ENCODE measurements around the gene PCSK6. TPM values are rescaled to one million over a fixed set of nuclear protein-coding genes. Genes with fewer than 3 reads are reported as not detected.

The PCSK6 gene
- total RNA-seq, 1 experiment from 2014 or later: 69.5 TPM

DNA sequence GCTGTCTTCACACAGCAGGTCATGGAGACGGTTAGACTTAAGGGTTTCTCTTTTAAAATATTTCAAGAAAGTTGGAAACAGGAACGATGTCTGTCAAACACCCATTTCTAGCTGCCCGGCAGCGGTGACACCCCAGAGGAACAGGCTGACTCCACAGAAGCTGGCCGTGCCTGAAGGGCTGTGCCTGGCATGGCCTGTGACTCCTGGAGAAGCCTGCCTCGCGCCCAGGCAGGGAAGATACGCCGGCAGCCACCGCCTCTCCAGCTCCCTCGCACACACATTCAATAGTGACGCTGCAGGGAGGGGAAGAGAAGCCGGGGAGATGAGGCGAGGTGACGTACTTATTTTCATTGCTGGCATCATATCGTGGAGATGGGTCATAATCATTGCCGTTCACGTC lies 59.9 kb downstream of the PCSK6 start:
- ChIA-PET POLR2A (no interaction called here), CTCF (no interaction called here)
- TF ChIP-seq, protein P1, sequence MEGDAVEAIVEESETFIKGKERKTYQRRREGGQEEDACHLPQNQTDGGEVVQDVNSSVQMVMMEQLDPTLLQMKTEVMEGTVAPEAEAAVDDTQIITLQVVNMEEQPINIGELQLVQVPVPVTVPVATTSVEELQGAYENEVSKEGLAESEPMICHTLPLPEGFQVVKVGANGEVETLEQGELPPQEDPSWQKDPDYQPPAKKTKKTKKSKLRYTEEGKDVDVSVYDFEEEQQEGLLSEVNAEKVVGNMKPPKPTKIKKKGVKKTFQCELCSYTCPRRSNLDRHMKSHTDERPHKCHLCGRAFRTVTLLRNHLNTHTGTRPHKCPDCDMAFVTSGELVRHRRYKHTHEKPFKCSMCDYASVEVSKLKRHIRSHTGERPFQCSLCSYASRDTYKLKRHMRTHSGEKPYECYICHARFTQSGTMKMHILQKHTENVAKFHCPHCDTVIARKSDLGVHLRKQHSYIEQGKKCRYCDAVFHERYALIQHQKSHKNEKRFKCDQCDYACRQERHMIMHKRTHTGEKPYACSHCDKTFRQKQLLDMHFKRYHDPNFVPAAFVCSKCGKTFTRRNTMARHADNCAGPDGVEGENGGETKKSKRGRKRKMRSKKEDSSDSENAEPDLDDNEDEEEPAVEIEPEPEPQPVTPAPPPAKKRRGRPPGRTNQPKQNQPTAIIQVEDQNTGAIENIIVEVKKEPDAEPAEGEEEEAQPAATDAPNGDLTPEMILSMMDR (IDR thresholded peaks at IDR 0.05; ENCODE audit: insufficient read depth in 1 of 2, low read depth in 1 of 2, low read length in 1 of 2, severe bottlenecking in 1 of 2, unreplicated experiment in 1 of 2): no peak
- DNase-seq: no peak
- Mint-ChIP-seq H3K4me3 (ENCODE audit: unreplicated experiment) (no peak overlapping the region), H3K27ac (ENCODE audit: unreplicated experiment) (no peak overlapping the region), H3K27me3 (ENCODE audit: insufficient read depth, unreplicated experiment) (no peaks in the 10 kb centered on the region), H3K9me3 (ENCODE audit: unreplicated experiment) (no peaks in the 10 kb centered on the region), H3K4me1 (ENCODE audit: low read depth, unreplicated experiment) (no peaks in the 10 kb centered on the region), H3K36me3 (ENCODE audit: insufficient read depth, unreplicated experiment) (peaks cover 20% of the 10 kb centered on the region)
- no TSS peak for BruUV-seq (replicated peaks)
- no peaks in the 10 kb centered on the region for H3K27me3 ChIP-seq (replicated peaks; ENCODE audit: control insufficient read depth, insufficient read depth, low read length)
- intact Hi-C loops (cut with micrococcal nuclease; ENCODE audit: unreplicated experiment): no loop called here
- no peaks in the 10 kb centered on the region for H3K36me3 ChIP-seq (ENCODE audit: control insufficient read depth, insufficient read depth, low read length)
- no peaks in the 10 kb centered on the region; the same call in 1 of the 2 replicates for H3K4me1 ChIP-seq
- no peak overlapping the region for H3K4me3 ChIP-seq (ENCODE audit: low read depth, low read length)
- H3K9me3 ChIP-seq: no peaks in the 10 kb centered on the region

- POLR2A ChIA-PET: no interaction called here
- H3K9me3 ChIP-seq: no peaks in the 10 kb centered on the region
- no peaks in the 10 kb centered on the region for H3K4me1 Mint-ChIP-seq (ENCODE audit: low read depth, unreplicated experiment)
Measured at GRCh38 chr15:101429191-101429590, 60.3 kb downstream of the PCSK6 start.

GRCh38 chr15:101428758-101429157 lies 60.7 kb downstream of the PCSK6 start:
- no peaks in the 10 kb centered on the region for H3K36me3 ChIP-seq (ENCODE audit: control insufficient read depth, insufficient read depth, low read length)
- no peaks in the 10 kb centered on the region for H3K9me3 ChIP-seq
- ChIA-PET CTCF (no interaction called here), POLR2A (no interaction called here)
- no peak for DNase-seq
- H3K9me3 Mint-ChIP-seq (ENCODE audit: unreplicated experiment): no peaks in the 10 kb centered on the region
- BruUV-seq (replicated peaks): no TSS peak
- H3K27me3 ChIP-seq (replicated peaks; ENCODE audit: control insufficient read depth, insufficient read depth, low read length): no peaks in the 10 kb centered on the region
- H3K27me3 Mint-ChIP-seq (ENCODE audit: insufficient read depth, unreplicated experiment): no peaks in the 10 kb centered on the region
- no peaks in the 10 kb centered on the region for H3K4me1 Mint-ChIP-seq (ENCODE audit: low read depth, unreplicated experiment)
- H3K36me3 Mint-ChIP-seq (ENCODE audit: insufficient read depth, unreplicated experiment): peaks cover 14% of the 10 kb centered on the region
- TF ChIP-seq, protein P1 (IDR thresholded peaks at IDR 0.05; ENCODE audit: insufficient read depth in 1 of 2, low read depth in 1 of 2, low read length in 1 of 2, severe bottlenecking in 1 of 2, unreplicated experiment in 1 of 2): no peak
- no peak overlapping the region for H3K4me3 ChIP-seq (ENCODE audit: low read depth, low read length)
- H3K4me1 ChIP-seq: no peaks in the 10 kb centered on the region; the same call in 1 of the 2 replicates
- H3K27ac Mint-ChIP-seq (ENCODE audit: unreplicated experiment): no peak overlapping the region
- no peak overlapping the region for H3K4me3 Mint-ChIP-seq (ENCODE audit: unreplicated experiment)
- intact Hi-C loops (cut with micrococcal nuclease; ENCODE audit: unreplicated experiment): no loop called here

More at GRCh38 chr15:101429191-101429590, 60.3 kb downstream of the PCSK6 start:
- TF ChIP-seq, protein P1 (IDR thresholded peaks at IDR 0.05; ENCODE audit: insufficient read depth in 1 of 2, low read depth in 1 of 2, low read length in 1 of 2, severe bottlenecking in 1 of 2, unreplicated experiment in 1 of 2): no peak
- CTCF ChIA-PET: no interaction called here
- H3K27me3 Mint-ChIP-seq (ENCODE audit: insufficient read depth, unreplicated experiment): no peaks in the 10 kb centered on the region
- no TSS peak for BruUV-seq (replicated peaks)
- H3K27ac Mint-ChIP-seq (ENCODE audit: unreplicated experiment): no peak overlapping the region
- Histone ChIP-seq H3K36me3 (ENCODE audit: control insufficient read depth, insufficient read depth, low read length) (no peaks in the 10 kb centered on the region), H3K4me1 (no peaks in the 10 kb centered on the region; the same call in 1 of the 2 replicates), H3K4me3 (ENCODE audit: low read depth, low read length) (no peak overlapping the region), H3K27me3 (replicated peaks; ENCODE audit: control insufficient read depth, insufficient read depth, low read length) (no peaks in the 10 kb centered on the region)
- H3K36me3 Mint-ChIP-seq (ENCODE audit: insufficient read depth, unreplicated experiment): peaks cover 18% of the 10 kb centered on the region
- intact Hi-C loops (cut with micrococcal nuclease; ENCODE audit: unreplicated experiment): no loop called here
- H3K4me3 Mint-ChIP-seq (ENCODE audit: unreplicated experiment): no peak overlapping the region
- no peaks in the 10 kb centered on the region for H3K9me3 Mint-ChIP-seq (ENCODE audit: unreplicated experiment)
- DNase-seq: no peak

Data from Caco-2 (cell line).